A549 (cell line): ENCODE measurements around the gene TRIM7. TPM values are rescaled to one million over a fixed set of nuclear protein-coding genes. Genes with fewer than 3 reads are reported as not detected.
A peak's percentile ranks its signal among the peaks of the same experiment; 100 is the strongest.

Experiments
- ATAC-seq, 2 experiments: fragments of 200-7000 bp in 1 of 2; fragments of >200 bp in 1 of 2; cut with Nextera tagmentation in 1 of 2; cut with Tn5 transposase in 1 of 2; 3 replicates each; pipeline versions ENCODE4 v1.8.0 to v1.9.1; 2018 to 2020; ENCODE audit warnings: mild to moderate bottlenecking in 1 of 2, moderate library complexity in 1 of 2
- CTCF ChIA-PET: fragments of 300-600 bp; sonication (Branson Sonifier 250); formaldehyde crosslinking; extraction: SDS; loops from one replicate; lab custom pipeline; 2021; ENCODE audit warnings: antibody characterized with exemption, inconsistent platforms; lab: Yijun Ruan, JAX
- POLR2A ChIA-PET: fragments of 350-600 bp; formaldehyde crosslinking; extraction: SDS; loops from one replicate; lab custom pipeline; 2021; ENCODE audit warnings: antibody characterized with exemption, inconsistent platforms; lab: Yijun Ruan, JAX
- DNase-seq, 2 experiments: peaks; one replicate each; pipeline versions ENCODE4 v3.0.0 to v3.0.0-alpha.2; 2011 to 2016; ENCODE audit warnings: low read depth in 1 of 2, low spot score in 1 of 2
- FAIRE-seq: peaks from 2 replicates; lab custom pipeline; 2011; peaks lifted over from hg19 to GRCh38; lab: Jason Lieb, UNC
- H3K27ac ChIP-seq, 2 experiments: fragments of >200 bp; sonication (Bioruptor Twin); formaldehyde crosslinking; 3 replicates each; pipeline ENCODE4 v1.5.1; 2016 to 2017
- H3K4me1 ChIP-seq: fragments of >200 bp; sonication (Bioruptor Twin); formaldehyde crosslinking; 3 replicates; pipeline ENCODE4 v1.6.1; 2016
- H3K4me2 ChIP-seq: fragments of >200 bp; sonication (Bioruptor Twin); formaldehyde crosslinking; 3 replicates; pipeline ENCODE4 v1.6.1; 2016
- H3K4me3 ChIP-seq: fragments of >200 bp; sonication (Bioruptor Twin); formaldehyde crosslinking; 3 replicates; pipeline ENCODE4 v1.5.1; 2016
- H3K9me3 ChIP-seq: fragments of >200 bp; sonication (Bioruptor Twin); formaldehyde crosslinking; 3 replicates; pipeline ENCODE4 v1.6.1; 2016
- BCL3 ChIP-seq: fragments of >200 bp; sonication (Bioruptor Twin); formaldehyde crosslinking; IDR thresholded peaks from 3 replicates; pipeline ENCODE4 v1.6.1; 2016
- CBX2 ChIP-seq: fragments of 200-600 bp; sonication (generic); IDR thresholded peaks from 2 replicates; pipeline ENCODE4 v1.6.1; 2016; ENCODE audit warnings: low read depth, mild to moderate bottlenecking, borderline replicate concordance
- CBX8 ChIP-seq: fragments of 200-600 bp; sonication (generic); IDR thresholded peaks from 2 replicates; pipeline ENCODE4 v1.6.1; 2016
- CEBPB ChIP-seq, 2 experiments: fragments of >200 bp in 1 of 2; sonication (Bioruptor Twin) in 1 of 2; formaldehyde crosslinking in 1 of 2; IDR thresholded peaks; 2 replicates each; pipeline ENCODE4 v1.6.1; 2012 to 2016
- EHMT2 ChIP-seq: fragments of 200-600 bp; sonication (generic); IDR thresholded peaks from 2 replicates; pipeline ENCODE4 v1.6.1; 2016; ENCODE audit warnings: antibody characterized with exemption, low read depth, mild to moderate bottlenecking, moderate library complexity
- FOSL2 ChIP-seq, 2 experiments: fragments of 450-650 bp in 1 of 2; fragments of >200 bp in 1 of 2; sonication (Bioruptor Twin) in 1 of 2; formaldehyde crosslinking; IDR thresholded peaks; 2 replicates each; pipeline versions ENCODE4 v1.5.0 to v1.6.1; 2016 to 2020; ENCODE audit warnings: mild to moderate bottlenecking in 1 of 2, moderate library complexity in 1 of 2
- FOXS1 ChIP-seq: fragments of 250-450 bp; sonication (Bioruptor Pico); IDR thresholded peaks from 2 replicates; pipeline ENCODE4 v1.5.0; 2020; ENCODE audit warnings: mild to moderate bottlenecking, moderate library complexity
- GATA3 ChIP-seq: IDR thresholded peaks from 2 replicates; pipeline ENCODE4 v1.6.1; 2012; ENCODE audit warnings: borderline replicate concordance
- HEYL ChIP-seq: fragments of 250-450 bp; sonication (Bioruptor Pico); IDR thresholded peaks from 2 replicates; pipeline ENCODE4 v1.8.0; 2021; ENCODE audit warnings: mild to moderate bottlenecking, moderate library complexity
- HOXA7 ChIP-seq: fragments of 250-450 bp; sonication (Bioruptor Pico); IDR thresholded peaks from 2 replicates; pipeline ENCODE4 v1.5.0; 2020; ENCODE audit warnings: mild to moderate bottlenecking, moderate library complexity
- HOXB13 ChIP-seq: fragments of 250-450 bp; sonication (Bioruptor Pico); IDR thresholded peaks from 2 replicates; pipeline ENCODE4 v1.5.0; 2020; ENCODE audit warnings: low read depth, mild to moderate bottlenecking, moderate library complexity
- JUNB ChIP-seq: fragments of >200 bp; sonication (Bioruptor Twin); formaldehyde crosslinking; IDR thresholded peaks from 2 replicates; pipeline ENCODE4 v1.6.1; 2016
- KDM1A ChIP-seq: fragments of 200-600 bp; sonication (generic); IDR thresholded peaks from 2 replicates; pipeline ENCODE4 v1.6.1; 2016; ENCODE audit warnings: low read depth, mild to moderate bottlenecking
- MAFK ChIP-seq: fragments of 450-650 bp; IDR thresholded peaks from 2 replicates; pipeline ENCODE4 v1.6.1; 2014; ENCODE audit not compliant: partially characterized antibody
- MAZ ChIP-seq: fragments of 150-350 bp; IDR thresholded peaks from 2 replicates; pipeline ENCODE4 v1.6.1; 2014; ENCODE audit warnings: antibody characterized with exemption, low read depth, low read length, borderline replicate concordance
- NPAS2 ChIP-seq: fragments of 250-450 bp; sonication (Bioruptor Pico); IDR thresholded peaks from 2 replicates; pipeline ENCODE4 v1.8.0; 2022; ENCODE audit warnings: mild to moderate bottlenecking, moderate library complexity, borderline replicate concordance
- POLR2A ChIP-seq: IDR thresholded peaks from 2 replicates; pipeline ENCODE4 v1.6.1; 2012; ENCODE audit warnings: mild to moderate bottlenecking, low read length
- RAD21 ChIP-seq, 2 experiments: fragments of >200 bp in 1 of 2; sonication (Bioruptor Twin) in 1 of 2; formaldehyde crosslinking in 1 of 2; IDR thresholded peaks in 1 of 2; conservative IDR thresholded peaks in 1 of 2; 2 replicates in 1 of 2; 3 replicates in 1 of 2; pipeline ENCODE4 v1.6.1; 2012 to 2018; ENCODE audit warnings: inconsistent platforms in 1 of 2
- RARB ChIP-seq: fragments of 250-450 bp; sonication (Bioruptor Pico); IDR thresholded peaks from 2 replicates; pipeline ENCODE4 v1.8.0; 2021; ENCODE audit warnings: mild to moderate bottlenecking, moderate library complexity
- RCOR1 ChIP-seq: fragments of 150-350 bp; IDR thresholded peaks from 2 replicates; pipeline ENCODE4 v1.6.1; 2014; ENCODE audit warnings: antibody characterized with exemption, low read length, low read depth
- REST ChIP-seq: fragments of 200-600 bp; sonication (generic); IDR thresholded peaks from 2 replicates; pipeline ENCODE4 v1.6.1; 2016; ENCODE audit warnings: antibody characterized with exemption, mild to moderate bottlenecking, moderate library complexity
- RFX5 ChIP-seq: fragments of 450-650 bp; IDR thresholded peaks from 2 replicates; pipeline ENCODE4 v1.7.1; 2014; ENCODE audit warnings: antibody characterized with exemption, mild to moderate bottlenecking, moderate library complexity
- SMC3 ChIP-seq: fragments of >200 bp; sonication (Bioruptor Twin); formaldehyde crosslinking; IDR thresholded peaks from 3 replicates; pipeline ENCODE4 v1.6.1; 2018; ENCODE audit warnings: inconsistent platforms
- SREBF2 ChIP-seq: fragments of 450-650 bp; IDR thresholded peaks from 2 replicates; pipeline ENCODE4 v1.6.1; 2014; ENCODE audit warnings: mild to moderate bottlenecking, moderate library complexity
- TFCP2L1 ChIP-seq: fragments of 250-450 bp; sonication (Bioruptor Pico); IDR thresholded peaks from 2 replicates; pipeline ENCODE4 v1.5.0; 2021; ENCODE audit warnings: mild to moderate bottlenecking
- ZC3H11A ChIP-seq: fragments of 450-650 bp; IDR thresholded peaks from 2 replicates; pipeline ENCODE4 v1.6.1; 2014; ENCODE audit warnings: antibody characterized with exemption, mild to moderate bottlenecking
- ZFP36 ChIP-seq: fragments of 450-650 bp; IDR thresholded peaks from 2 replicates; pipeline ENCODE4 v1.6.1; 2014; ENCODE audit warnings: borderline replicate concordance; ENCODE audit not compliant: partially characterized antibody
- WGBS: methylation state at CpG from one replicate; pipeline ENCODE4 v1.1.6; 2017; ENCODE audit errors: missing lambda C conversion rate; 5-methylcytosine and 5-hydroxymethylcytosine counted together
- polyA plus RNA-seq, 4 experiments: library from polyadenylated mRNA; depleted of rRNA in 3 of 4; stranded (reverse); fragments of >200 nt; fragmentation: RNase III in 1 of 4; extraction: RNeasy Plus Mini Kit Qiagen cat#74134 plus additional on column Dnase treatment in 1 of 4; gene quantifications; 2 replicates in 3 of 4; 3 replicates in 1 of 4; pipeline ENCODE4 v1.2.3, GENCODE V29; 2011 to 2017
- TF ChIP-seq, protein P1 (sequence below): fragments of 250-450 bp; sonication (Bioruptor Pico); IDR thresholded peaks from 2 replicates; pipeline ENCODE4 v1.5.0; 2020; ENCODE audit warnings: low read depth, mild to moderate bottlenecking, moderate library complexity
- TF ChIP-seq, protein P2 (sequence below): fragments of 150-350 bp; IDR thresholded peaks from 2 replicates; pipeline ENCODE4 v1.6.1; 2014; ENCODE audit warnings: low read depth, mild to moderate bottlenecking, low read length

TRIM7 gene
- polyA plus RNA-seq, 2 of the 4 experiments (the other 2 are of a cell fraction), result 21.8 to 30.7 TPM

DNA sequence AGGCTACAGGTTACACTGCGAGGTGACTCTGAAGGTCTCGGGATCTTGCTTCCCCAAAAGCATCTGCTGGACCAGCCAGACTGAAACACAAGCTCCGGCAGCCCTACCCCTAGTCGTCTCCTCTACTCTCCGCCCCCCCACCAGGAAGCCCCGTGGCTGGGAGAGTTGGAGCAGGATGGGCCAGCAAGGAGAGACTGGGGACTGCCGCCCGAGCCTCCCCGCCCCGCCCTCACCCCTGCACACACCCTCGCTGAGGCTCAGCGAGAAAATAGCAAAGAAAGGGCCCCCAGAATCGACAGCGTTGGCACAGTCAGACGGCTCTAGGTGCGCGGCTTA lies 1.3 kb downstream of the TRIM7 start:
- CTCF ChIA-PET, result interaction anchor here (1.4 to 3.9 kb wide), 5 partner anchors 10 to 35 kb away, joined by 4 to 36 read pairs (median 17); partner anchors contain the start of gene TRIM41
- DNase-seq, result peak; percentile 44 to 48
- POLR2A ChIA-PET, result interaction anchor here (1.9 to 6.7 kb wide), 3 partner anchors 13 to 32 kb away, joined by 5 to 159 read pairs (median 12); partner anchors contain the start of gene TRIM41
- ATAC-seq, result peak; percentile 5 to 26; a peak in 4 of 6 replicates
- WGBS, result 54% methylated on average over 3 of the region's 17 CpGs
- Histone ChIP-seq H3K4me2 (peak overlapping the region; percentile 91), H3K9me3 (no peaks in the 10 kb centered on the region), H3K4me1 (peaks cover 15% of the 10 kb centered on the region), H3K4me3 (peak overlapping the region; percentile 84), H3K27ac (peak overlapping the region; percentile 93 to 95)
- FAIRE-seq, result no peak
- TF ChIP-seq, protein P1, sequence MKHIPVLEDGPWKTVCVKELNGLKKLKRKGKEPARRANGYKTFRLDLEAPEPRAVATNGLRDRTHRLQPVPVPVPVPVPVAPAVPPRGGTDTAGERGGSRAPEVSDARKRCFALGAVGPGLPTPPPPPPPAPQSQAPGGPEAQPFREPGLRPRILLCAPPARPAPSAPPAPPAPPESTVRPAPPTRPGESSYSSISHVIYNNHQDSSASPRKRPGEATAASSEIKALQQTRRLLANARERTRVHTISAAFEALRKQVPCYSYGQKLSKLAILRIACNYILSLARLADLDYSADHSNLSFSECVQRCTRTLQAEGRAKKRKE (CRISPR knock-in tag), result no peak
- TF ChIP-seq KDM1A (no peak), CBX2 (no peak), RARB (CRISPR knock-in tag) (no peak), RFX5 (no peak), CBX8 (no peak), MAFK (no peak), NPAS2 (no peak), HOXB13 (CRISPR knock-in tag) (no peak), HOXA7 (CRISPR knock-in tag) (no peak), SREBF2 (no peak)
- TF ChIP-seq, protein P2, sequence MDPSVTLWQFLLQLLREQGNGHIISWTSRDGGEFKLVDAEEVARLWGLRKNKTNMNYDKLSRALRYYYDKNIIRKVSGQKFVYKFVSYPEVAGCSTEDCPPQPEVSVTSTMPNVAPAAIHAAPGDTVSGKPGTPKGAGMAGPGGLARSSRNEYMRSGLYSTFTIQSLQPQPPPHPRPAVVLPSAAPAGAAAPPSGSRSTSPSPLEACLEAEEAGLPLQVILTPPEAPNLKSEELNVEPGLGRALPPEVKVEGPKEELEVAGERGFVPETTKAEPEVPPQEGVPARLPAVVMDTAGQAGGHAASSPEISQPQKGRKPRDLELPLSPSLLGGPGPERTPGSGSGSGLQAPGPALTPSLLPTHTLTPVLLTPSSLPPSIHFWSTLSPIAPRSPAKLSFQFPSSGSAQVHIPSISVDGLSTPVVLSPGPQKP, result no peak

DNA sequence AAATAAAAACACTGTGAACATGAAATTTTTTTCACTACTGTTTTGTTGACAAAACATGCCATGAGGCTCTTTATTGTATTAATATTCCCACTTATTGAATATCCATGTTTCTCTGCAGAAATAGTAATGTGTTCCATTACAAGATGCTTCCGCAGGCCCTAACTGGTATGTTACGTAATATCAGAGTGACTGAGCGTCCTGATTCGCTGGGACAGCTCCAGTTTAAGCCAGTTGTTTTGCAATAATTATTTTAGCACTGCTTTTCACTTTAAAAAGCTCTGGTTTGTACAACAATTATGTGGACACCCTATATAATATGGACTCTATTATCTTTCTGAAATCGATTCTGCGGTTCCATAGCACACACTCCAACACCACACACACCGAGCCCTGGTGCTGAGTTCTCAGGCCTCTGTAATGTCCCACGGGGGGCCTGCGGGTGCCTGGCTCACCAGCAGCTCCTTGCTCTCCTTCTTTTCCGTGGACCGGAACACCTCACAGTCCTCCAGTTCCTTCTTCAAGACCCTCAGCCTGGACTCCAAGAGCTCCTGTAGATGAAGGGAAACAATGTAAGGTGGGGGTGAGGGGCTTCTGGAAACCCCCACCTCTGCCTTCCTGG lies 1.8 kb downstream of the TRIM7 start:
- peak overlapping the region; percentile 93 to 95 for H3K27ac ChIP-seq
- ATAC-seq (no peak), FAIRE-seq (no peak), DNase-seq (no peak)
- ChIA-PET CTCF (interaction anchor here (1.4 to 3.9 kb wide), 5 partner anchors 10 to 35 kb away, joined by 4 to 36 read pairs (median 7); no protein-coding TSS in a partner anchor), POLR2A (interaction anchor here (6.7 kb wide), 1 partner anchor 12 kb away, joined by 159 read pairs; no protein-coding TSS in a partner anchor)
- H3K4me3 ChIP-seq, result peak overlapping the region; percentile 84
- H3K4me1 ChIP-seq, result peaks cover 16% of the 10 kb centered on the region
- H3K4me2 ChIP-seq, result peak overlapping the region; percentile 91
- no peaks in the 10 kb centered on the region for H3K9me3 ChIP-seq
- TF ChIP-seq ZFP36 (no peak), POLR2A (no peak), HEYL (CRISPR knock-in tag) (no peak), JUNB (no peak), SMC3 (no peak), FOSL2 (IDR thresholded peaks at IDR 0.05) (no peak), FOSL2 (CRISPR knock-in tag; IDR thresholded peaks at IDR 0.05) (no peak), GATA3 (no peak), CEBPB (IDR thresholded peaks at IDR 0.05) (peak; percentile 25 to 79; a peak in 3 of 4 replicates), EHMT2 (no peak)
- 88% methylated on average over 11 of the region's 11 CpGs for WGBS

DNA sequence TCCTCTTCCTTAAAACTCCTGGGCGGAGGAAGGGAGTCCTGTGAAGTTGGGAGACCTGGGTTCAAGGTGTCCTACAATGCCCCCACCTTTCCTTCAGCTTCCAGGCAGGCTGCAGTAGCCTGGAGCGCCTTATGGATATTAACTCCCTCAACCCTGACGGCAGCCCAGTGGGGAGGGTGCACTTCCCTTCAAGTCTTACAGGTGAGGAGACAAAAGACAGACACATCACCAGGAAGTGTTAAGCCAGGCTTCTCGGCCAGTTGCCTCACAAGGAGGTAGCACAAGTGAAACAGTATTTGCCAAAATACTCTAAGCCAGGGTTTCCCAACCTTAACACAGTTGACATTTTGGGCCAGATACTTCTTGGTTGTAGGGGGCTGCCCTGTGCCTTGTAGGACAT lies 4.2 kb downstream of the TRIM7 start:
- ChIA-PET POLR2A (interaction anchor here (1.0 kb wide), 1 partner anchor 9 kb away, joined by 5 read pairs; no protein-coding TSS in a partner anchor), CTCF (interaction anchor here (1.8 kb wide), 1 partner anchor 9 kb away, joined by 17 read pairs; no protein-coding TSS in a partner anchor)
- no peak for TF ChIP-seq FOXS1
- TF ChIP-seq EHMT2, result no peak
- no peak for TF ChIP-seq RCOR1
- TF ChIP-seq ZFP36, result no peak
- no peak for TF ChIP-seq REST
- no peak for TF ChIP-seq TFCP2L1 (CRISPR knock-in tag)
- TF ChIP-seq ZC3H11A, result no peak
- no peak for TF ChIP-seq MAZ
- no peak for TF ChIP-seq BCL3
- no peak for TF ChIP-seq RFX5
- TF ChIP-seq RAD21 (conservative IDR thresholded peaks at IDR 0.05 in 1 of 2, IDR thresholded peaks at IDR 0.05 in 1 of 2), result no peak

More for the DNA sequence above, 4.2 kb downstream of the TRIM7 start:
- FAIRE-seq (no peak), ATAC-seq (no peak), DNase-seq (no peak)
- Histone ChIP-seq H3K9me3 (no peaks in the 10 kb centered on the region), H3K4me1 (peaks cover 19% of the 10 kb centered on the region), H3K27ac (no peak overlapping the region), H3K4me3 (no peak overlapping the region), H3K4me2 (no peak overlapping the region)
- 91% methylated on average over 4 of the region's 4 CpGs for WGBS
